HepG2 (cell line): ENCODE results near the gene DENND2A. TPM values are rescaled to one million over a fixed set of nuclear protein-coding genes. Genes with fewer than 3 reads are reported as not detected.
A peak's percentile ranks its signal among the peaks of the same experiment; 100 is the strongest.

ENCODE experiments used
- FOXC1 ChIP-seq: sonication (generic); formaldehyde crosslinking; IDR thresholded peaks from 2 replicates; pipeline ENCODE4 v1.8.0; 2022; ENCODE audit warnings: mild to moderate bottlenecking, missing genetic modification reagents, borderline replicate concordance
- NFYC ChIP-seq: IDR thresholded peaks from 2 replicates; pipeline ENCODE4 v1.6.1; 2016; ENCODE audit warnings: missing genetic modification reagents, missing compliant biosample characterization
- REXO4 ChIP-seq: sonication (generic); formaldehyde crosslinking; IDR thresholded peaks from 2 replicates; pipeline ENCODE4 v1.8.0; 2022; ENCODE audit warnings: missing genetic modification reagents, mild to moderate bottlenecking, borderline replicate concordance
- RFX1 ChIP-seq: fragments of 450-650 bp; IDR thresholded peaks from 2 replicates; pipeline ENCODE4 v1.6.1; 2017
- ZNF232 ChIP-seq: sonication (generic); formaldehyde crosslinking; IDR thresholded peaks from 2 replicates; pipeline ENCODE4 v1.4.0; 2020; ENCODE audit warnings: missing genetic modification reagents, borderline replicate concordance
- ZNF703 ChIP-seq: sonication (generic); formaldehyde crosslinking; IDR thresholded peaks from 2 replicates; pipeline ENCODE4 v1.5.1; 2020; ENCODE audit warnings: missing genetic modification reagents, mild to moderate bottlenecking, moderate library complexity, borderline replicate concordance
- polyA plus RNA-seq, 8 experiments: library from polyadenylated mRNA; depleted of rRNA in 3 of 8; stranded (reverse) in 7 of 8; unstranded in 1 of 8; fragments of >200 nt; fragmentation: Illumina TruSeq in 4 of 8; extraction: Trizol in 4 of 8; gene quantifications; 2 replicates each; pipeline versions ENCODE4 v1.2.1 to v1.2.3, GENCODE V29; 2011 to 2016; ENCODE audit warnings: low read depth in 4 of 8, missing spikeins in 1 of 8, mixed read lengths in 1 of 8; ENCODE audit not compliant: insufficient read depth in 1 of 8
- total RNA-seq, 5 experiments: library from RNA; depleted of rRNA; stranded (reverse); fragments of >200 nt; fragmentation: Illumina TruSeq; extraction: Trizol; gene quantifications; 2 replicates each; pipeline ENCODE4 v1.2.3, GENCODE V29; 2016; ENCODE audit warnings: low read depth in 1 of 5
- TF ChIP-seq, protein P1 (sequence below): sonication (generic); formaldehyde crosslinking; IDR thresholded peaks from 2 replicates; pipeline ENCODE4 v1.8.0; 2023; ENCODE audit warnings: mild to moderate bottlenecking, missing genetic modification reagents
- TF ChIP-seq, protein P2 (sequence below): sonication (generic); formaldehyde crosslinking; IDR thresholded peaks from 2 replicates; pipeline ENCODE4 v1.5.1; 2020; ENCODE audit warnings: missing genetic modification reagents, mild to moderate bottlenecking, borderline replicate concordance

DENND2A gene
- total and polyA plus RNA-seq, 2 of the 13 experiments (the other 11 are each of a cell fraction or from before 2014, with no cell fraction given) = not detected

DNA sequence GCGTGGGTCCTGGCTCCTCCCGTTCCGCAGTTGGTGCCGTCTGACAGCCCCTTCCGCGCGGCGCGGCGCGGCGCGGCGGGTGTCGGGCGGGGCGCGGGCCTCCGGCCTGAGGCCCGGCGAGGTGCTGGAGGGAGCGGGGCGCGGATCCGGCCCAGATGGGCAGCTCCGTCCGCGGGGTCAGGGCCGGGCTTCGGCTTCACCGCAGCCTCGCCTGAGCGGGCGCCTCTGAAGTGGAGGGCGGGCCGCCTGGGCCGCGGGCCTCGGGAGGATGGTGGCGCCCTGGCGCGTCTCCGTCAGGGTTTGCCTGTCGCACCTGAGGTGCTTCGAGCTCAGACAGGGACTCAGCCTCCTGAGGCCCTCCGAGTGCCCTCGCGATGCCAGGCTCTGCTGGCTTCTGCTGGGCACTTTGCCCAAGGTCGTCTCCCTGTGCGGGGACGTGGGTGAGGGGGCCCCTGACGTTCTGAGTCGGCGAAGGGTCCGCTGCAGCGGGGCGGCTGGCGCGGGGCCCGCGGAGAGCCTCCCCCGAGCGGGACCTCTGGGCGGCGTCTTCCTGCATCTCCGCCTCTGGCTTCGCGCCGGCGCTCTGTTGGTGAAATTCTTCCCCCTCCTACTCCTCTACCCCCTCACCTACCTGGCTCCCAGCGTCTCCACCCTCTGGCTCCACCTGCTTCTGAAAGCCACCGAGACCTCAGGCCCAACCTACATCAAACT is 32.6 kb upstream of the DENND2A start (continued):
- TF ChIP-seq, protein P1, sequence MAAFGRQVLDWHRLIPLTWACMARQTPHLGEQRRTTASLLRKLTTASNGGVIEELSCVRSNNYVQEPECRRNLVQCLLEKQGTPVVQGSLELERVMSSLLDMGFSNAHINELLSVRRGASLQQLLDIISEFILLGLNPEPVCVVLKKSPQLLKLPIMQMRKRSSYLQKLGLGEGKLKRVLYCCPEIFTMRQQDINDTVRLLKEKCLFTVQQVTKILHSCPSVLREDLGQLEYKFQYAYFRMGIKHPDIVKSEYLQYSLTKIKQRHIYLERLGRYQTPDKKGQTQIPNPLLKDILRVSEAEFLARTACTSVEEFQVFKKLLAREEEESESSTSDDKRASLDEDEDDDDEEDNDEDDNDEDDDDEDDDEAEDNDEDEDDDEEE (CRISPR knock-in tag) = no peak
- TF ChIP-seq RFX1 (no peak), REXO4 (CRISPR knock-in tag) (0 out of 2 replicates have a peak, but pooled peaks have one; percentile 43), ZNF703 (CRISPR knock-in tag) (no peak), ZNF232 (CRISPR knock-in tag) (0 out of 2 replicates have a peak, but pooled peaks have one; percentile 37), FOXC1 (CRISPR knock-in tag) (0 out of 2 replicates have a peak, but pooled peaks have one; percentile 29), NFYC (CRISPR knock-in tag) (no peak)
- TF ChIP-seq, protein P2, sequence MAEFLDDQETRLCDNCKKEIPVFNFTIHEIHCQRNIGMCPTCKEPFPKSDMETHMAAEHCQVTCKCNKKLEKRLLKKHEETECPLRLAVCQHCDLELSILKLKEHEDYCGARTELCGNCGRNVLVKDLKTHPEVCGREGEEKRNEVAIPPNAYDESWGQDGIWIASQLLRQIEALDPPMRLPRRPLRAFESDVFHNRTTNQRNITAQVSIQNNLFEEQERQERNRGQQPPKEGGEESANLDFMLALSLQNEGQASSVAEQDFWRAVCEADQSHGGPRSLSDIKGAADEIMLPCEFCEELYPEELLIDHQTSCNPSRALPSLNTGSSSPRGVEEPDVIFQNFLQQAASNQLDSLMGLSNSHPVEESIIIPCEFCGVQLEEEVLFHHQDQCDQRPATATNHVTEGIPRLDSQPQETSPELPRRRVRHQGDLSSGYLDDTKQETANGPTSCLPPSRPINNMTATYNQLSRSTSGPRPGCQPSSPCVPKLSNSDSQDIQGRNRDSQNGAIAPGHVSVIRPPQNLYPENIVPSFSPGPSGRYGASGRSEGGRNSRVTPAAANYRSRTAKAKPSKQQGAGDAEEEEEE = no peak
